Tracheal epithelial cell (primary cell): Measurements from ENCODE around the gene KMT2D. TPM values are rescaled to one million over a fixed set of nuclear protein-coding genes. Genes with fewer than 3 reads are reported as not detected.

Source experiments
- total RNA-seq: library from RNA; depleted of rRNA; stranded (reverse); fragments of >200 nt; gene quantifications from 2 replicates; pipeline ENCODE4 v1.2.1, GENCODE V29; 2014

Gene KMT2D
- 22.0 and 24.3 TPM in 2 replicates for total RNA-seq

GRCh38 chr12:49060237-49061156, at the start of gene KMT2D:
KMT2D (minus strand) TSS chr12:49060794; CDS start chr12:49055324, 5,470 bp downstream.

GRCh38 chr12:49094160-49094974, 33.8 kb upstream of the KMT2D start, which contains the start of gene DHH:
DHH (minus strand) TSS chr12:49094801; CDS start chr12:49094512, 289 bp downstream.

GRCh38 chr12:49069507-49070346, 9.1 kb upstream of the KMT2D start, which contains the start of gene RHEBL1:
RHEBL1 (minus strand) TSS chr12:49069979; CDS start chr12:49069785, 194 bp downstream.

GRCh38 chr12:49018261-49019119, 42.1 kb downstream of the KMT2D start, which contains the start of gene PRKAG1:
PRKAG1 (minus strand) TSS chr12:49018776; CDS start chr12:49018740, 36 bp downstream.

Other genes starting within 250 kb of the KMT2D start
- 9.6 and 21.4 TPM in 2 replicates for gene CACNB3, start 242.3 kb downstream of the KMT2D start, total RNA-seq
- 62.7 and 81.0 TPM in 2 replicates for gene DDX23, start 208.6 kb downstream of the KMT2D start, total RNA-seq
- 0.43 and 7.5 TPM in 2 replicates for gene RND1, start 194.9 kb downstream of the KMT2D start, total RNA-seq
- 5.8 and 9.2 TPM in 2 replicates for gene FKBP11, start 135.3 kb downstream of the KMT2D start, total RNA-seq
- gene ARF3, start 103.3 kb downstream of the KMT2D start, total RNA-seq = 26.6 and 34.9 TPM in 2 replicates
- gene WNT10B, start 89.1 kb downstream of the KMT2D start, total RNA-seq = under 0.01 TPM in 1 of 2 replicates, not detected in the other
- gene WNT1, start 82.5 kb downstream of the KMT2D start, total RNA-seq = not detected in 2 replicates
- gene DDN, start 61.4 kb downstream of the KMT2D start, total RNA-seq = 0.43 and 0.48 TPM in 2 replicates
- gene PRKAG1, start 42.0 kb downstream of the KMT2D start, total RNA-seq = 59.8 and 69.1 TPM in 2 replicates
- 0.24 TPM in 1 of 2 replicates, not detected in the other for gene RHEBL1, start 9.2 kb upstream of the KMT2D start, total RNA-seq
- under 0.01 TPM in 1 of 2 replicates, not detected in the other for gene DHH, start 34.0 kb upstream of the KMT2D start, total RNA-seq
- gene LMBR1L, start 50.1 kb upstream of the KMT2D start, total RNA-seq = 32.2 and 36.4 TPM in 2 replicates
- gene TUBA1B, start 70.6 kb upstream of the KMT2D start, total RNA-seq = 247 and 684 TPM in 2 replicates
- 5.1 and 508 TPM in 2 replicates for gene TUBA1A, start 128.3 kb upstream of the KMT2D start, total RNA-seq
- 301 and 310 TPM in 2 replicates for gene TUBA1C, start 204.3 kb upstream of the KMT2D start, total RNA-seq
- gene PRPH, start 234.4 kb upstream of the KMT2D start, total RNA-seq = not detected in 2 replicates